Measurements from ENCODE around the gene PRELID3B. TPM values are rescaled to one million over a fixed set of nuclear protein-coding genes. Genes with fewer than 3 reads are reported as not detected.
A peak's percentile ranks its signal among the peaks of the same experiment; 100 is the strongest.

The PRELID3B gene
- total and polyA plus RNA-seq, 2 of the 13 experiments (the other 11 are each of a cell fraction or from before 2014, with no cell fraction given): 23.3 to 42.6 TPM

DNA sequence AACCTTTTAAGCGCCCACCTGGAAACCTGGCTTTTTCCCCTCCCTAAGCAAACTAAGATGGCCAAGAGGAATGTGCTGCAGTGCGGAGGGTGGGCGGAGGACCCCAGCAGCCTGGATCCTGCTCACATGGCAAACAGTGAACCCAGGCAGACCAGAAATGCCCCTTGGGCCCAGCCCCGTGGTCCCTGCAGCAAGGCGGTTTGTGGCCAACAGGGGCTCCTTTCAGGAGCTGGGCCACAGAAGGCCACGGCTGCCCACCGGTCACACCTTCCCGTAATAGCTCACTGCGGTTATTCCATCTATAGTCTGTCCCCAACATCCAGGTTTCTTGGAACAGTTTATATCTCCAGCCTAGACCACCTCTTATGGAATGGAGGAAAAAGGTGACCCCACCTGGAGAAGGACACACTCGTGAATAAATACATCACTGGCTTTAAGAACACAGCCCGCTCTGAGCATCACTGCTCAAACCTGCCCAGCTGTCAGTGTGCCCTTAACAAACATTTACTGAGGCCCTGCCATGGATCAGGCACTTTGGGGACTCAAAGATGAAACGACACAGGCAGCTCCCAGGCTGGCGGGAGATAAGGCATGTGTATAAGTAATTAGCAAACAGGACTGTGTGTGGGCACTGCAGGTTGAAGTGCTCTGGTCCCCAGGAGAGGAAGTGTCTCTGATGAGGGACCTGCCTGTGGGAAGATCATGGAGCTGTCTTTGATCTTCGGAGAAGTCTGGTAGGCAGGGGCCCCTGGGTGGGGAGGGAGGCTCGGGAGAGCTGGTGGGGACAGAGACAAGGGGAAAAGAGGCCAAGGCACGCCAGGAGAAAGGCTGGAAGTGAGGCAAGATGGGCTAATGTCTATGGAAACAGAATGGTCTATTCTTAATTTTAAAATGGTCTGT is 26.5 kb downstream of the PRELID3B start (continued):
- TF ChIP-seq, protein P1, sequence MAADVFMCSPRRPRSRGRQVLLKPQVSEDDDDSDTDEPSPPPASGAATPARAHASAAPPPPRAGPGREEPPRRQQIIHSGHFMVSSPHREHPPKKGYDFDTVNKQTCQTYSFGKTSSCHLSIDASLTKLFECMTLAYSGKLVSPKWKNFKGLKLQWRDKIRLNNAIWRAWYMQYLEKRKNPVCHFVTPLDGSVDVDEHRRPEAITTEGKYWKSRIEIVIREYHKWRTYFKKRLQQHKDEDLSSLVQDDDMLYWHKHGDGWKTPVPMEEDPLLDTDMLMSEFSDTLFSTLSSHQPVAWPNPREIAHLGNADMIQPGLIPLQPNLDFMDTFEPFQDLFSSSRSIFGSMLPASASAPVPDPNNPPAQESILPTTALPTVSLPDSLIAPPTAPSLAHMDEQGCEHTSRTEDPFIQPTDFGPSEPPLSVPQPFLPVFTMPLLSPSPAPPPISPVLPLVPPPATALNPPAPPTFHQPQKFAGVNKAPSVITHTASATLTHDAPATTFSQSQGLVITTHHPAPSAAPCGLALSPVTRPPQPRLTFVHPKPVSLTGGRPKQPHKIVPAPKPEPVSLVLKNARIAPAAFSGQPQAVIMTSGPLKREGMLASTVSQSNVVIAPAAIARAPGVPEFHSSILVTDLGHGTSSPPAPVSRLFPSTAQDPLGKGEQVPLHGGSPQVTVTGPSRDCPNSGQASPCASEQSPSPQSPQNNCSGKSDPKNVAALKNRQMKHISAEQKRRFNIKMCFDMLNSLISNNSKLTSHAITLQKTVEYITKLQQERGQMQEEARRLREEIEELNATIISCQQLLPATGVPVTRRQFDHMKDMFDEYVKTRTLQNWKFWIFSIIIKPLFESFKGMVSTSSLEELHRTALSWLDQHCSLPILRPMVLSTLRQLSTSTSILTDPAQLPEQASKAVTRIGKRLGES (CRISPR knock-in tag; IDR thresholded peaks at IDR 0.05; ENCODE audit: borderline replicate concordance): peak; percentile 62; the same call in 1 of the 2 replicates
- no peak for TF ChIP-seq SYNCRIP (IDR thresholded peaks at IDR 0.05; ENCODE audit: insufficient read depth, low read depth, low read length)
- no peak for TF ChIP-seq JARID2 (CRISPR knock-in tag; IDR thresholded peaks at IDR 0.05; ENCODE audit: insufficient replicate concordance)
- TF ChIP-seq, protein P2, sequence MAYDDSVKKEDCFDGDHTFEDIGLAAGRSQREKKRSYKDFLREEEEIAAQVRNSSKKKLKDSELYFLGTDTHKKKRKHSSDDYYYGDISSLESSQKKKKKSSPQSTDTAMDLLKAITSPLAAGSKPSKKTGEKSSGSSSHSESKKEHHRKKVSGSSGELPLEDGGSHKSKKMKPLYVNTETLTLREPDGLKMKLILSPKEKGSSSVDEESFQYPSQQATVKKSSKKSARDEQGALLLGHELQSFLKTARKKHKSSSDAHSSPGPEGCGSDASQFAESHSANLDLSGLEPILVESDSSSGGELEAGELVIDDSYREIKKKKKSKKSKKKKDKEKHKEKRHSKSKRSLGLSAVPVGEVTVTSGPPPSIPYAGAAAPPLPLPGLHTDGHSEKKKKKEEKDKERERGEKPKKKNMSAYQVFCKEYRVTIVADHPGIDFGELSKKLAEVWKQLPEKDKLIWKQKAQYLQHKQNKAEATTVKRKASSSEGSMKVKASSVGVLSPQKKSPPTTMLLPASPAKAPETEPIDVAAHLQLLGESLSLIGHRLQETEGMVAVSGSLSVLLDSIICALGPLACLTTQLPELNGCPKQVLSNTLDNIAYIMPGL (CRISPR knock-in tag; IDR thresholded peaks at IDR 0.05; ENCODE audit: borderline replicate concordance in 1 of 2, low read depth in 1 of 2): peak in 1 of 2 experiments; percentile 70; a peak in 2 of 4 replicates
- TF ChIP-seq ZNF547 (CRISPR knock-in tag; IDR thresholded peaks at IDR 0.05): no peak
- TF ChIP-seq ZNF562 (CRISPR knock-in tag; IDR thresholded peaks at IDR 0.05; ENCODE audit: borderline replicate concordance): no peak
- peak; percentile 45; the same call in 1 of the 2 replicates for TF ChIP-seq POLR2G (IDR thresholded peaks at IDR 0.05; ENCODE audit: low read depth, low read length)
- peak; percentile 87; the same call in 1 of the 2 replicates for TF ChIP-seq REPIN1 (CRISPR knock-in tag; IDR thresholded peaks at IDR 0.05; ENCODE audit: borderline replicate concordance, low read depth)
- TF ChIP-seq CBX1 (IDR thresholded peaks at IDR 0.05; ENCODE audit: low read depth): no peak
- TF ChIP-seq FOSL1 (CRISPR knock-in tag; IDR thresholded peaks at IDR 0.05; ENCODE audit: borderline replicate concordance): no peak
- no peak for TF ChIP-seq ZBTB21 (CRISPR knock-in tag; IDR thresholded peaks at IDR 0.05)
- no peak for TF ChIP-seq ATM (IDR thresholded peaks at IDR 0.05; ENCODE audit: borderline replicate concordance)
- 0 out of 2 replicates have a peak, but pooled peaks have one; percentile 47 for TF ChIP-seq ZNF430 (CRISPR knock-in tag; IDR thresholded peaks at IDR 0.05)
- no peak for TF ChIP-seq SMARCE1 (IDR thresholded peaks at IDR 0.05; ENCODE audit: borderline replicate concordance)
- no peak for TF ChIP-seq ZNF552 (CRISPR knock-in tag; IDR thresholded peaks at IDR 0.05; ENCODE audit: borderline replicate concordance)
- TF ChIP-seq ZNF343 (CRISPR knock-in tag; IDR thresholded peaks at IDR 0.05): peak; percentile 54; the same call in 1 of the 2 replicates
- no peak for TF ChIP-seq ZFYVE20 (CRISPR knock-in tag; IDR thresholded peaks at IDR 0.05; ENCODE audit: borderline replicate concordance, low read depth)
- peak; percentile 82 for TF ChIP-seq NR2F6 (IDR thresholded peaks at IDR 0.05)
- TF ChIP-seq NR2F6 (CRISPR knock-in tag; IDR thresholded peaks at IDR 0.05): peak; percentile 88
- TF ChIP-seq, protein P3, sequence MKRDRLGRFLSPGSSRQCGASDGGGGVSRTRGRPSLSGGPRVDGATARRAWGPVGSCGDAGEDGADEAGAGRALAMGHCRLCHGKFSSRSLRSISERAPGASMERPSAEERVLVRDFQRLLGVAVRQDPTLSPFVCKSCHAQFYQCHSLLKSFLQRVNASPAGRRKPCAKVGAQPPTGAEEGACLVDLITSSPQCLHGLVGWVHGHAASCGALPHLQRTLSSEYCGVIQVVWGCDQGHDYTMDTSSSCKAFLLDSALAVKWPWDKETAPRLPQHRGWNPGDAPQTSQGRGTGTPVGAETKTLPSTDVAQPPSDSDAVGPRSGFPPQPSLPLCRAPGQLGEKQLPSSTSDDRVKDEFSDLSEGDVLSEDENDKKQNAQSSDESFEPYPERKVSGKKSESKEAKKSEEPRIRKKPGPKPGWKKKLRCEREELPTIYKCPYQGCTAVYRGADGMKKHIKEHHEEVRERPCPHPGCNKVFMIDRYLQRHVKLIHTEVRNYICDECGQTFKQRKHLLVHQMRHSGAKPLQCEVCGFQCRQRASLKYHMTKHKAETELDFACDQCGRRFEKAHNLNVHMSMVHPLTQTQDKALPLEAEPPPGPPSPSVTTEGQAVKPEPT (CRISPR knock-in tag; IDR thresholded peaks at IDR 0.05; ENCODE audit: low read depth): peak; percentile 73; the same call in 1 of the 2 replicates
- TF ChIP-seq ELF4 (CRISPR knock-in tag; IDR thresholded peaks at IDR 0.05; ENCODE audit: borderline replicate concordance): no peak
- no peak for TF ChIP-seq ZNF383 (CRISPR knock-in tag; IDR thresholded peaks at IDR 0.05; ENCODE audit: borderline replicate concordance)
- TF ChIP-seq ZSCAN9 (CRISPR knock-in tag; IDR thresholded peaks at IDR 0.05; ENCODE audit: borderline replicate concordance): peak; percentile 69; the same call in 1 of the 2 replicates

Data from HepG2 (cell line).